CD1c-positive myeloid dendritic cell (primary cell): Measurements from ENCODE around the gene KAT6B.
"Not testable (repeated sequence)": the region's sequence is repeated elsewhere in the genome, so short reads cannot be mapped to it uniquely, and the experiment has no call there.

ENCODE experiments used
- DNase-seq: peaks from one replicate; pipeline ENCODE4 v3.0.0-alpha.2; 2016; ENCODE audit errors: extremely low spot score

The KAT6B gene

DNA sequence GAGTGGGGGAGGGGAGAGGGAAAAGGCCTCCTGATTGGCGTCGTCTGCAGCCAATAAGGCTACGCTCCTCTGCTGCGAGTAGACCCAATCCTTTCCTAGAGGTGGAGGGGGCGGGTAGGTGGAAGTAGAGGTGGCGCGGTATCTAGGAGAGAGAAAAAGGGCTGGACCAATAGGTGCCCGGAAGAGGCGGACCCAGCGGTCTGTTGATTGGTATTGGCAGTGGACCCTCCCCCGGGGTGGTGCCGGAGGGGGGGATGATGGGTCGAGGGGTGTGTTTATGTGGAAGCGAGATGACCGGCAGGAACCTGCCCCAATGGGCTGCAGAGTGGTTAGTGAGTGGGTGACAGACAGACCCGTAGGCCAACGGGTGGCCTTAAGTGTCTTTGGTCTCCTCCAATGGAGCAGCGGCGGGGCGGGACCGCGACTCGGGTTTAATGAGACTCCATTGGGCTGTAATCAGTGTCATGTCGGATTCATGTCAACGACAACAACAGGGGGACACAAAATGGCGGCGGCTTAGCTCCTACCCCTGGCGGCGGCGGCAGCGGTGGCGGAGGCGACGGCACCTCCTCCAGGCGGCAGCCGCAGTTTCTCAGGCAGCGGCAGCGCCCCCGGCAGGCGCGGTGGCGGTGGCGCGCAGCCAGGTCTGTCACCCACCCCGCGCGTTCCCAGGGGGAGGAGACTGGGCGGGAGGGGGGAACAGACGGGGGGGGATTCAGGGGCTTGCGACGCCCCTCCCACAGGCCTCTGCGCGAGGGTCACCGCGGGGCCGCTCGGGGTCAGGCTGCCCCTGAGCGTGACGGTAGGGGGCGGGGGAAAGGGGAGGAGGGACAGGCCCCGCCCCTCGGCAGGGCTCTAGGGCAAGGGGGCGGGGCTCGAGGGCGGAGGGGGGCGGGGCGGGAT, at the start of gene KAT6B:
Gene KAT6B (plus strand): TSS at position 459 of the 903 bp plus-strand sequence. CDS start 16,258 bp downstream, outside the sequence.
- DNase-seq = peak; percentile 100

DNA sequence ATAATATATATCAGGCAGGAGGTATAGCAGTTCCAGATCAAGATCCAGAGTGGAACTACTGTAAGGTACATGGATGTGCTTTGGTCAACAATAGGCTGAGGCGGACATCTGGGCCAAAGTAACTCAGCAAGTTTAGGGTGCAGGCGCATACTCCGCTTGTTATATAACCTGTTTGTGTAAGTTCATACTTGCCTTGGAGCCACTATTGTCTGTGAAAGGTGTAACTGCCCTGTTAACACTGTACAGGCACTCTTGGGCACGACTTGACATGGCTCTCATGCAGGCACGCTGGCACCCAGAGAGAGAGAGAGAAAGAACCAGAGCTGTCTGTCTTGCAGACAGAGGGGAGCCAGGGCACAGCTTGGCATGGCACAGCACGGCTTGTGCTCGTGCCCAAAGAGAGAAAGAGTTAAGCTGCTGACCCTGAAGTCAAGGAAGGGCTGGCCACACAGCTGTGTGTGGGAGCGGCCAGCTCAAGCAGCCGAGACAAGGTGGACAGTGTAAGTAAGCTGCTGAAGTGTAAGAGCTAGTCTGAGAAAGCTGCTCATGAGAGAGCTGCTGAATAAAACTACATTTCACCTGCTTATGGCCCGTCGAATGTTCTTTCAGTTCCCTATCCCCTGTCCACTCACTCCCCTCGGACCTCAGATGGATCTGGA, 47.8 kb upstream of the KAT6B start:
- no peak for DNase-seq

GRCh38 chr10:74781870-74782269, 44.5 kb upstream of the KAT6B start:
- not testable (repeated sequence) for DNase-seq

DNA sequence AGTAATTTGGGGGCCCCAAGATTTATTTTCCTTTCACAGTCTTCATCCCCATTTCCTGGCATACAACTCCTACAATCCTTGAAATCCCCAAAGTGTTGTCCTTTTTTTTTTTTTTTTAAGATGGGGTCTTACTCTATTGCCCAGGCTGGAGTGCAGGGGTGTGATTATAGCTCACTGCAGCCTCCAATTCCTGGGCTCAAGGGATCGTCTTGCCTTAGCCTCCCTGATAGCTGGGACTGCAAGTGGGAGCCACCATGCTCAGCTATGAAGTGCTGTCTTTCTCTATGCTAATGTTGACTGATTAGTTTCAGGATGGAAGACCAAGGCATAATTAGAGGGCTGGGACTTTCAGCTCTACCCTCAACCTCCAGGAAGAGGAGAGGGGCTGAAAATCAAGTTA, 41.9 kb upstream of the KAT6B start:
- DNase-seq = no peak

GRCh38 chr10:74786126-74786525, 40.3 kb upstream of the KAT6B start:
- DNase-seq = no peak

- DNase-seq = no peak
Observed at GRCh38 chr10:74787457-74787856, 38.9 kb upstream of the KAT6B start.

DNA sequence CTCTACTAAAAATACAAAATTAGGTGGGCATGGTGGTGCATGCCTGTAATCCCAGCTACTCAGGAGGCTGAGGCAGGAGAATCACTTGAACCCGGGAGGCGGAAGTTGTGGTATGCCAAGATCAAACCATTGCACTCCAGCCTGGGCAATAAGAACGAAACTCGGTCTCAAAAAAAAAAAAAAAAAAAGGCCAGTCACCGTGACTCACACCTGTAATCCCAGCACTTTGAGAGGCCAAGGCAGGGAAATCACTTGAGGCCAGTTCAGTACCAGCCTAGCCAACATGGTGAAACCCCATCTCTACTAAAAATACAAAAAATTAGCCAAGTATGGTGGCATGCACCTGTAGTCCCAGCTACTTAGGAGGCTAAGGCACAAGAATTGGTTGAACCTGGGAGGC, 34.4 kb upstream of the KAT6B start:
- DNase-seq = not testable (repeated sequence)

DNA sequence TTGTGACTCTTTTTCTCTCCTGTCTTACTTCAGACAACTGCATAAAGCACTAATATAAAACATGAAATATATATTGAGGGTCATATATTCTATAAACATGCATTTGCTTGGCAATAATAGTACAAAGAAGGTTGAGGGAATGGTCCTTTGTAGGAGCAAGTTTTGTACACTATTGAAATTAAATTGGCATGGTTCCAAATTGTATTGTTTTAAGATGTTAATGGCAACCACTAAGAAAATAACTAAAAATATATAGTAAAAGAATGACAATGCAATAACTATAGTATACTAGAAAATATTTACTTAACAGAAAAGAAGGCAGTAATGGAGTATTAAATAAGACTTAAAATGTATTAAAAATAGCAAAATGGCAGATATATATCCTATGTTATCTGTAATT, 33.7 kb upstream of the KAT6B start:
- DNase-seq = no peak

DNA sequence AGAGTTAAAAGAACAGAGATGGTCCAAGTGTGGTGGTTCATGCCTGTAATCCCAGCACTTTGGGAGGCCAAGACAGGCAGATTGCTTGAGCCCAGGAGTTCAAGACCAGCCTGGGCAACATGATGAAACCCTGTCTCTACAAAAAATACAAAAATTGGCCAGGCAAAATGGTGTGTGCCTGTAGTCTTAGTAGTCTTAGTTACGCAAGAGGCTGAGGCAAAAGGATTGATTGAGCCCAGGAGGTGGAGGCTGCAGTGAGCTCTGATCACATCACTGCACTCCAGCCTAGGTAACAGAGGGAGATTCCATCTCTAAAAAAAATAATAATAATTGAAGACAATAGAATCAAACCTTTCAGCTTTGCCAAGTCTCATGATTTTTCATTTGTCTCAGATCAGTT, 33.2 kb upstream of the KAT6B start:
- DNase-seq = not testable (repeated sequence)

DNA sequence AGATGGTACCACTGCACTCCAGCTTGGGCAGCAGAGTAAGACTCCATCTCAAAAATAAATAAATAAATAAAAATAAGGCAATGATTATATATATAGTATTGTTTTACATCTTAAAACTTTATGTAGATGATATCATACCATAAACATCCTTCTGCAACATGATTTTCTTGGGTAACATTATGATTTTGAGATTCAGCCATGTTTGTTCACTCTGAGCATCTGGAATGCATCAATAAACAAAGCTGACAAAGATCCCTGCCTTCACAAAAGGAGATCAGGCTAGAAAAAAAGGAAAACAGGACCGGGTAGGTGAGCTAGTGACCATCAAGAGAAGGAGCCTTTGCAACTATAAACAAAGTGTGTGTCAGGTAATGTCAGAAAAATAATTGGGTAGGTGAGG, 31.9 kb upstream of the KAT6B start:
- no peak for DNase-seq

DNA sequence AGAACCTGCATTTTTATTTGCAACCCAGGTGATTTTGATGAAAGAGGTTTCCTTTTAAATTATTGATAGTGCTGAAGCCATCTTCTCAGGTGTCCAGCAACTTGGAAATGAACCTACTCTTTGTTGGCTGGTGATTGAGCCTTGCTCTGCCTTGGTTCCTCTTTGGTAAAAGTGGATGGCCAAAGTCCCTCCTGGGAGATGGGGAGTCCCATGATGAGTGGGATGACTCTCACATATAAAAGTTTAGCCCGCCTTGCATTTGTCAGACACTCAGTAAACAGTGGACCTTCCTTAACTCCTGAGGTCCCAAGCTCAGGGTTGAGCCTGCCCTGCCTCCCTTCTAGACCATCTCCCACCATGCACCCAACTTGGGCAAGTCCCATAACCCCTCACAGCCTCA, 28.9 kb upstream of the KAT6B start:
- DNase-seq = no peak

GRCh38 chr10:74799721-74800221, 26.6 kb upstream of the KAT6B start:
- DNase-seq = peak; percentile 12

DNA sequence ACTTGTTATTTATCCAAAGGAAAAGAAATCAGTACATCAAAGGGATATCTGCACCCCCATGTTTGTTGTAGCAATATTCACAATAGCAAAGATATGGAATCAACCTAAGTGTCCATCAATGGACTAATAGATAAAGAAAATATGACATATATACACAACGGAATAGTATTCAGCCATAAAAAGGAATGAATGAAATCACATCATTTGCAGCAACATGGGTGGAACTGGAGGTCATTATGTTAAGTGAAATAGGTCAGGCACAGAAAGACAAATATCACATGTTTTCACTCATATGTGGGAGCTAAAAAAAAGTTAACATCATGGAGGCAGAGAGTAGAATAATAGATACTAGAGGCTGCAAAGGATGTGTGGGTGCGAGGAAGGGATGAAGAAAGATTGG, 25.0 kb upstream of the KAT6B start:
- DNase-seq = no peak

DNA sequence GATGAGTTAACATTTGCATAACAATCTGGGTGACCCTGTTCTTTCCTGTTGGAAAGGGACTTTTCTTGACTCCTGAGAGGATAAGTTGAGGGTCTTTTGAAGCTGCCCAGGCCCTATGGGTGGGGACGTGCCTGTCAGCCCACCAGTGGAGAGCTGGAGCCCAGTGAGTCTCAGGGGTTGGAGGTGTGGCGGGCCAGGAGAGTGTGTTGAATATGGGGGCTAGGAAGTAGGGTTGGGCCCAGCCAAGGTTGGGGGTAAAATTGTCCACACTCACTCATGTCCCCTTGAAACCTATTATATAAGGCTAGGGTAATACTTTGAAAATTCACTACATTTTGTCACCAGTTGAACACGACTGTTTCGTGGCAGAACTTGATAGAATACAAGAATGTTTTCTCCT, 17.9 kb upstream of the KAT6B start:
- DNase-seq = no peak

DNA sequence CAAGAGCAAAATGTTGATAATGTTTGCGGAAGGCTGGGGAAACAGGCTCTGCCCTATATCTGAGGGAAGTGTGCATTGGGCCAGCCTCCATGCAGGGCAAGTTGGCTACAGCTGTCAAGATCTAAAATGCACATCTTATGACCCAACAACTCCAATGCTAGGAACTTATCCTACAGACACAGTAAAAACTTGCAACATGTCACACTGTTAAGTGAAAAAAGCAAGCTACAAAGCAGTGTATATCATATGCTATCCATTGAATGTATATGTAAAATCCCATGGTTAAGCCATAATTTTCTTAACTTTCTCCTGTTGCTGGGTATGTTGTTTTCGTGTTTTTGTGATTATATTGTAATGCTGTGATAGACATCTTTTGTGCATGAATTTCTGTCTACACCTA, 16.3 kb upstream of the KAT6B start:
- no peak for DNase-seq

GRCh38 chr10:74813381-74814259, 12.8 kb upstream of the KAT6B start:
- no peak for DNase-seq

- no peak for DNase-seq
Observed at GRCh38 chr10:74814797-74815196, 11.6 kb upstream of the KAT6B start.

- no peak for DNase-seq
Observed at GRCh38 chr10:74816824-74817498, 9.4 kb upstream of the KAT6B start.

DNA sequence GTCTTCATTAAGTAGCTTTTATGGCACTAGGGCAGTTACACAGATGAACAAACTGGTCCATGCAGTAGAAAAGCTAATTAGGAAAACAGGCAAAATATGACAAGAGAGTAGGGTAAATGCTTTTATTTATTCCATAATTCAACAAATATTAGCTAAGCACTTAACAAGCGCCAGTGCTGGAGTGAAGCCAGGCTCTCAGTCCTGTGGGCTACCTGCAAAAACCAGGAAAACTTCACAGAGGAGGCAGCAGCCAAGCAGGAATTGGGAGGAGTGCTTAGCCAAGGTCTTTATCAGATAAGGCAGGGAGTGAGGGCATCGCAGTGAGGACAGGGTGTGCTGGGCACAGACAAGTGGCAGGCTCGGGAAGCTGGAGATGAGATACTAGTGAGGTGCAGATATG, 4.9 kb upstream of the KAT6B start:
- DNase-seq = no peak

- no peak for DNase-seq
Observed at GRCh38 chr10:74822101-74822500, 4.3 kb upstream of the KAT6B start.

GRCh38 chr10:74822521-74823089, 3.8 kb upstream of the KAT6B start:
- DNase-seq = no peak
